K562 (cell line): ENCODE measurements around the gene SLC25A18. TPM values are rescaled to one million over a fixed set of nuclear protein-coding genes. Genes with fewer than 3 reads are reported as not detected.
A peak's percentile ranks its signal among the peaks of the same experiment; 100 is the strongest.

Experiments
- CC2D1A ChIP-seq: fragments of 450-650 bp; IDR thresholded peaks from 2 replicates; pipeline ENCODE4 v1.6.1; 2017; ENCODE audit warnings: mild to moderate bottlenecking
- FOS ChIP-seq: IDR thresholded peaks from 3 replicates; pipeline ENCODE4 v1.6.1; 2011; ENCODE audit not compliant: insufficient read length; ENCODE audit errors: extremely low read depth
- HDAC6 ChIP-seq: IDR thresholded peaks from 2 replicates; pipeline ENCODE4 v1.6.1; 2012; ENCODE audit warnings: low read depth, mild to moderate bottlenecking, control low read depth, inconsistent platforms, low read length, moderate library complexity
- HNRNPH1 ChIP-seq: fragments of 200-400 bp; formaldehyde crosslinking; optimal IDR thresholded peaks from 2 replicates; pipeline ENCODE3; 2017; ENCODE audit warnings: low read depth, mild to moderate bottlenecking, low read length, moderate library complexity
- PTRF ChIP-seq: fragments of 450-650 bp; IDR thresholded peaks from 2 replicates; pipeline ENCODE4 v1.6.1; 2016; ENCODE audit warnings: mild to moderate bottlenecking, missing genetic modification characterization, missing compliant biosample characterization
- RHOXF2B ChIP-seq: fragments of 250-450 bp; sonication (Bioruptor Pico); conservative IDR thresholded peaks from 2 replicates; pipeline ENCODE4 v1.5.1; 2021
- SREBF1 ChIP-seq: fragments of 150-350 bp; IDR thresholded peaks from 2 replicates; pipeline ENCODE4 v1.6.1; 2014; ENCODE audit warnings: antibody characterized with exemption, low read depth, low read length, borderline replicate concordance
- ZNF174 ChIP-seq: fragments of 250-450 bp; sonication (Bioruptor Pico); IDR thresholded peaks from 2 replicates; pipeline ENCODE4 v1.4.0; 2020; ENCODE audit warnings: mild to moderate bottlenecking
- ZNF263 ChIP-seq: sonication (generic); formaldehyde crosslinking; IDR thresholded peaks from 2 replicates; pipeline ENCODE4 v1.8.0; 2022; ENCODE audit warnings: mild to moderate bottlenecking, missing genetic modification reagents, borderline replicate concordance
- ZNF408 ChIP-seq: fragments of 250-450 bp; sonication (Bioruptor Pico); IDR thresholded peaks from 2 replicates; pipeline ENCODE4 v1.4.0; 2020; ENCODE audit warnings: low read depth, mild to moderate bottlenecking, moderate library complexity
- ZNF668 ChIP-seq: fragments of 250-450 bp; sonication (Bioruptor Pico); IDR thresholded peaks from 2 replicates; pipeline ENCODE4 v1.8.0; 2022; ENCODE audit warnings: mild to moderate bottlenecking, inconsistent platforms
- ZNF766 ChIP-seq: fragments of 200-800 bp; sonication (Bioruptor generic); conservative IDR thresholded peaks from 2 replicates; pipeline ENCODE4 v1.6.1; 2016; ENCODE audit warnings: missing genetic modification characterization, missing compliant biosample characterization
- ZNF780A ChIP-seq: fragments of 250-450 bp; sonication (Bioruptor Pico); IDR thresholded peaks from 2 replicates; pipeline ENCODE4 v1.5.0; 2021; ENCODE audit warnings: mild to moderate bottlenecking
- polyA plus RNA-seq, 8 experiments: library from polyadenylated mRNA; depleted of rRNA in 4 of 8; stranded (reverse) in 5 of 8; unstranded in 3 of 8; fragments of >200 nt; fragmentation: Nextera tagmentation in 2 of 8; fragmentation: Illumina TruSeq in 1 of 8; extraction: Ambion mirVana in 2 of 8; extraction: Trizol in 1 of 8; gene quantifications; 2 replicates each; pipeline versions ENCODE4 v1.2.1 to v1.2.3, GENCODE V29; 2011 to 2014; ENCODE audit warnings: inconsistent platforms in 1 of 8, missing spikeins in 1 of 8
- total RNA-seq, 7 experiments: library from RNA; depleted of rRNA in 6 of 7; stranded (reverse); fragments of >200 nt in 6 of 7; fragmentation: Illumina TruSeq in 2 of 7; extraction: Trizol in 2 of 7; gene quantifications; 2 replicates each; pipeline versions ENCODE4 v1.2.1 to v1.2.3, GENCODE V29; 2011 to 2021; ENCODE audit warnings: low replicate concordance in 1 of 7
- TF ChIP-seq, protein P1 (sequence below): fragments of 450-650 bp; formaldehyde crosslinking; IDR thresholded peaks from 2 replicates; pipeline ENCODE4 v1.4.0; 2022; ENCODE audit warnings: mild to moderate bottlenecking, moderate library complexity
- TF ChIP-seq, protein P2 (sequence below), 2 experiments: fragments of 450-650 bp; formaldehyde crosslinking in 1 of 2; IDR thresholded peaks; 2 replicates each; pipeline versions ENCODE4 v1.4.0 to v1.6.1; 2014 to 2020; ENCODE audit warnings: mild to moderate bottlenecking in 2 of 2, borderline replicate concordance in 1 of 2, low read depth in 1 of 2
- TF ChIP-seq, protein P3 (sequence below): IDR thresholded peaks from 3 replicates; pipeline ENCODE4 v1.6.1; 2011; ENCODE audit warnings: borderline replicate concordance, mild to moderate bottlenecking, moderate library complexity; ENCODE audit not compliant: insufficient read length; ENCODE audit errors: extremely low read depth

SLC25A18 gene
- total and polyA plus RNA-seq, 9 of the 15 experiments (the other 6 are each of a cell fraction or from before 2014, with no cell fraction given), result 0.04 TPM; not detected in 8

DNA sequence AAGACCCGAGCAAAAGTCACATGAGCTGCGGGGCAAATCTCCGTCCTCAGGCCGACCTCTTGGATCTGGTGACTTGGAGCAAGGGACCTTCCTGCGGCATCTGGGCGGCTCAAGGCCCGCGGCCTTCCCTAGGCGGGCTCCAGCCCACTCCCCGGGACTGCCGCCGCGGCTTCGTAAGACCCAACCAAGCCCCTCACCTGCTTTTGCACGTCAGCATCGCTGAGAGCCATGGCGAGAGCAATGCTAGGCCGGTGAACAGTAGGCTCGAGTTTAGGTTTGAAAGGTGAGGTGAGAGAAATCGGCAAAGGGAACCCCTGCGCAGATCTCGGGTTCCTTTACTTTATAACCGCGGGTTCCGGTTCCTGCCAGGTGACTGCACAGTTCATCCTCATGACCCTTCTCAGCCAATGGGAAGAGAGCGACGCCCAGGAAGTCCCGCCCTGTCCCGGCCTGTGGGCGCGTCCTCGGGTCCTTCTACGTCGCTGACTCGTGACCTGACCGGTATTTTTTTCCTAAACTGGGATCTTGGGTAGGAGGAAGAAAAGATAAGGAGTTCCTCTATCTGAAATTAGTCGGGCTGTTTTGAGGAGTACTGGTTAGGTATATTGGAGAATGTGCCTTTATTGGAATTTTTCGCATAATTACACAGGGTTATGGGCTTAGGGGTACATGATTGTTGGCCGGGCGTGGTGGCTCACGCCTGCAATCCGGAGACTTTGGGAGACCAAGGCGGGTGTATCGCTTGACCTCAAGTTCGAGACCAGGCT is 65.3 kb downstream of the SLC25A18 start, which contains the start of gene ATP6V1E1 (continued):
- TF ChIP-seq ZNF766 (no peak), ZNF263 (CRISPR knock-in tag) (no peak; the same call in 1 of the 2 replicates), FOS (peak; percentile 92), PTRF (no peak), HDAC6 (no peak), HNRNPH1 (no peak), RHOXF2B (CRISPR knock-in tag) (peak; percentile 80; the same call in 1 of the 2 replicates), CC2D1A (no peak), ZNF780A (CRISPR knock-in tag) (no peak), SREBF1 (no peak), ZNF174 (no peak), ZNF668 (no peak), ZNF408 (CRISPR knock-in tag) (no peak)
- TF ChIP-seq, protein P1, sequence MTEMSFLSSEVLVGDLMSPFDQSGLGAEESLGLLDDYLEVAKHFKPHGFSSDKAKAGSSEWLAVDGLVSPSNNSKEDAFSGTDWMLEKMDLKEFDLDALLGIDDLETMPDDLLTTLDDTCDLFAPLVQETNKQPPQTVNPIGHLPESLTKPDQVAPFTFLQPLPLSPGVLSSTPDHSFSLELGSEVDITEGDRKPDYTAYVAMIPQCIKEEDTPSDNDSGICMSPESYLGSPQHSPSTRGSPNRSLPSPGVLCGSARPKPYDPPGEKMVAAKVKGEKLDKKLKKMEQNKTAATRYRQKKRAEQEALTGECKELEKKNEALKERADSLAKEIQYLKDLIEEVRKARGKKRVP (CRISPR knock-in tag), result no peak
- TF ChIP-seq, protein P2, sequence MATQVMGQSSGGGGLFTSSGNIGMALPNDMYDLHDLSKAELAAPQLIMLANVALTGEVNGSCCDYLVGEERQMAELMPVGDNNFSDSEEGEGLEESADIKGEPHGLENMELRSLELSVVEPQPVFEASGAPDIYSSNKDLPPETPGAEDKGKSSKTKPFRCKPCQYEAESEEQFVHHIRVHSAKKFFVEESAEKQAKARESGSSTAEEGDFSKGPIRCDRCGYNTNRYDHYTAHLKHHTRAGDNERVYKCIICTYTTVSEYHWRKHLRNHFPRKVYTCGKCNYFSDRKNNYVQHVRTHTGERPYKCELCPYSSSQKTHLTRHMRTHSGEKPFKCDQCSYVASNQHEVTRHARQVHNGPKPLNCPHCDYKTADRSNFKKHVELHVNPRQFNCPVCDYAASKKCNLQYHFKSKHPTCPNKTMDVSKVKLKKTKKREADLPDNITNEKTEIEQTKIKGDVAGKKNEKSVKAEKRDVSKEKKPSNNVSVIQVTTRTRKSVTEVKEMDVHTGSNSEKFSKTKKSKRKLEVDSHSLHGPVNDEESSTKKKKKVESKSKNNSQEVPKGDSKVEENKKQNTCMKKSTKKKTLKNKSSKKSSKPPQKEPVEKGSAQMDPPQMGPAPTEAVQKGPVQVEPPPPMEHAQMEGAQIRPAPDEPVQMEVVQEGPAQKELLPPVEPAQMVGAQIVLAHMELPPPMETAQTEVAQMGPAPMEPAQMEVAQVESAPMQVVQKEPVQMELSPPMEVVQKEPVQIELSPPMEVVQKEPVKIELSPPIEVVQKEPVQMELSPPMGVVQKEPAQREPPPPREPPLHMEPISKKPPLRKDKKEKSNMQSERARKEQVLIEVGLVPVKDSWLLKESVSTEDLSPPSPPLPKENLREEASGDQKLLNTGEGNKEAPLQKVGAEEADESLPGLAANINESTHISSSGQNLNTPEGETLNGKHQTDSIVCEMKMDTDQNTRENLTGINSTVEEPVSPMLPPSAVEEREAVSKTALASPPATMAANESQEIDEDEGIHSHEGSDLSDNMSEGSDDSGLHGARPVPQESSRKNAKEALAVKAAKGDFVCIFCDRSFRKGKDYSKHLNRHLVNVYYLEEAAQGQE (IDR thresholded peaks at IDR 0.05; ENCODE audit: borderline replicate concordance), result peak; percentile 93
- TF ChIP-seq, protein P2 (CRISPR knock-in tag; IDR thresholded peaks at IDR 0.05; ENCODE audit: low read depth), result peak; percentile 68; the same call in 1 of the 2 replicates
- TF ChIP-seq, protein P3, sequence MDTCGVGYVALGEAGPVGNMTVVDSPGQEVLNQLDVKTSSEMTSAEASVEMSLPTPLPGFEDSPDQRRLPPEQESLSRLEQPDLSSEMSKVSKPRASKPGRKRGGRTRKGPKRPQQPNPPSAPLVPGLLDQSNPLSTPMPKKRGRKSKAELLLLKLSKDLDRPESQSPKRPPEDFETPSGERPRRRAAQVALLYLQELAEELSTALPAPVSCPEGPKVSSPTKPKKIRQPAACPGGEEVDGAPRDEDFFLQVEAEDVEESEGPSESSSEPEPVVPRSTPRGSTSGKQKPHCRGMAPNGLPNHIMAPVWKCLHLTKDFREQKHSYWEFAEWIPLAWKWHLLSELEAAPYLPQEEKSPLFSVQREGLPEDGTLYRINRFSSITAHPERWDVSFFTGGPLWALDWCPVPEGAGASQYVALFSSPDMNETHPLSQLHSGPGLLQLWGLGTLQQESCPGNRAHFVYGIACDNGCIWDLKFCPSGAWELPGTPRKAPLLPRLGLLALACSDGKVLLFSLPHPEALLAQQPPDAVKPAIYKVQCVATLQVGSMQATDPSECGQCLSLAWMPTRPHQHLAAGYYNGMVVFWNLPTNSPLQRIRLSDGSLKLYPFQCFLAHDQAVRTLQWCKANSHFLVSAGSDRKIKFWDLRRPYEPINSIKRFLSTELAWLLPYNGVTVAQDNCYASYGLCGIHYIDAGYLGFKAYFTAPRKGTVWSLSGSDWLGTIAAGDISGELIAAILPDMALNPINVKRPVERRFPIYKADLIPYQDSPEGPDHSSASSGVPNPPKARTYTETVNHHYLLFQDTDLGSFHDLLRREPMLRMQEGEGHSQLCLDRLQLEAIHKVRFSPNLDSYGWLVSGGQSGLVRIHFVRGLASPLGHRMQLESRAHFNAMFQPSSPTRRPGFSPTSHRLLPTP, result peak; percentile 86
